ENCODE results near the gene U2SURP.

DNA sequence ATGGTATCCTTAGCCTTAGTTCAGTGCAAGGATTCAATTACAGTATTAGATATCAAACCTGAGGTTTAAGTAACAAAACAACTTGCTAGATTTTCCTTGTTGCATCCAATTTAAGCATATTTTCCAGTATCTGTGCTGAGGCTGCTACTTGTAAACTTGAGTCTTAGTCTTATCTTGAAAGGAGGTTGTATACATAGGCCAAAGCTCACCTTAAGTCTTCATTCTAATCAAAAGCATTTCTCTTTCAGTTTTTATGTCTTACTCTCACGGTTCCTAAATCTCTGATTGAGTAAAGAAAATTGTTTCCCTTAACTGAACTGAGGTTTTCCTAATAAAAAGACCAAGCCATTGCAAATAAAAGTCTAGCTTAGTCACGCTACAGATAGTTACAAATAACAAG, 52.6 kb downstream of the U2SURP start:
- no peak for TF ChIP-seq PAX8 (IDR thresholded peaks at IDR 0.05)
- TF ChIP-seq RFX5 (IDR thresholded peaks at IDR 0.05; ENCODE audit: low read depth, low read length): no peak
